Keratinocyte (primary cell): ENCODE data around the gene HRC. TPM values are rescaled to one million over a fixed set of nuclear protein-coding genes. Genes with fewer than 3 reads are reported as not detected.

Source experiments
- DNase-seq: peaks from one replicate; pipeline ENCODE4 v3.0.0-alpha.2; 2011; ENCODE audit warnings: low read depth, missing footprints, low spot score
- FAIRE-seq: peaks from 2 replicates; lab custom pipeline; 2011; peaks lifted over from hg19 to GRCh38; lab: Jason Lieb, UNC
- H2AFZ ChIP-seq: 2 replicates; pipeline ENCODE4 v1.6.0; 2012; ENCODE audit warnings: low read length, control low read depth, inconsistent platforms; ENCODE audit not compliant: control insufficient read depth
- H3K27ac ChIP-seq: 2 replicates; pipeline ENCODE4 v1.5.1; 2011; ENCODE audit warnings: low read length; ENCODE audit not compliant: control insufficient read depth, insufficient read depth
- H3K27me3 ChIP-seq: 3 replicates; pipeline ENCODE4 v1.6.0; 2011; ENCODE audit warnings: low read length; ENCODE audit not compliant: control insufficient read depth, insufficient read depth; ENCODE audit errors: extremely low read depth
- H3K36me3 ChIP-seq, 2 experiments: 2 replicates in 1 of 2; 3 replicates in 1 of 2; pipeline ENCODE4 v1.5.1; 2011; ENCODE audit warnings: low read length in 2 of 2, mild to moderate bottlenecking in 1 of 2; ENCODE audit not compliant: control insufficient read depth in 2 of 2, insufficient read depth in 2 of 2; ENCODE audit errors: extremely low read depth in 1 of 2
- H3K4me1 ChIP-seq: 3 replicates; pipeline ENCODE4 v1.5.1; 2011; ENCODE audit warnings: low read length; ENCODE audit not compliant: control insufficient read depth, insufficient read depth; ENCODE audit errors: extremely low read depth
- H3K4me2 ChIP-seq: 3 replicates; pipeline ENCODE4 v1.6.0; 2011; ENCODE audit warnings: low read depth, low read length; ENCODE audit not compliant: control insufficient read depth, insufficient read depth; ENCODE audit errors: extremely low read depth
- H3K4me3 ChIP-seq, 3 experiments: fragments of 200-600 bp in 1 of 3; sonication (generic) in 1 of 3; 2 replicates in 2 of 3; 3 replicates in 1 of 3; pipeline ENCODE4 v1.5.1; 2011 to 2016; ENCODE audit warnings: low read length in 3 of 3, mild to moderate bottlenecking in 3 of 3, control low read depth in 2 of 3, inconsistent platforms in 1 of 3, low read depth in 1 of 3, mixed read lengths in 1 of 3, mixed run types in 1 of 3, moderate library complexity in 1 of 3; ENCODE audit not compliant: control insufficient read depth in 2 of 3, insufficient read depth in 2 of 3; ENCODE audit errors: extremely low read depth in 1 of 3
- H3K79me2 ChIP-seq: 2 replicates; pipeline ENCODE4 v1.6.0; 2012; ENCODE audit warnings: low read length; ENCODE audit not compliant: control insufficient read depth, insufficient read depth
- H3K9ac ChIP-seq: 3 replicates; pipeline ENCODE4 v1.6.0; 2011; ENCODE audit warnings: low read length; ENCODE audit not compliant: control insufficient read depth, insufficient read depth; ENCODE audit errors: extremely low read depth
- H3K9me1 ChIP-seq: 3 replicates; pipeline ENCODE4 v1.6.0; 2011; ENCODE audit warnings: low read length; ENCODE audit not compliant: control insufficient read depth, insufficient read depth; ENCODE audit errors: extremely low read depth
- H3K9me3 ChIP-seq: 2 replicates; pipeline ENCODE4 v1.5.1; 2012; ENCODE audit warnings: low read depth, low read length; ENCODE audit not compliant: control insufficient read depth
- H4K20me1 ChIP-seq: 3 replicates; pipeline ENCODE4 v1.6.0; 2011; ENCODE audit warnings: low read length; ENCODE audit not compliant: control insufficient read depth, insufficient read depth; ENCODE audit errors: extremely low read depth
- CTCF ChIP-seq, 3 experiments: IDR thresholded peaks in 1 of 3; conservative IDR thresholded peaks in 1 of 3; optimal IDR thresholded peaks in 1 of 3; 2 replicates in 2 of 3; 3 replicates in 1 of 3; pipeline versions ENCODE3 to v1.5.1; 2011; ENCODE audit warnings: low read length in 3 of 3, mild to moderate bottlenecking in 3 of 3, moderate library complexity in 2 of 3, control low read depth in 1 of 3, inconsistent platforms in 1 of 3; ENCODE audit not compliant: insufficient read depth in 2 of 3; ENCODE audit errors: extremely low read depth in 1 of 3
- EZH2 ChIP-seq: IDR thresholded peaks from one replicate; pipeline ENCODE4 v1.6.1; 2012; ENCODE audit warnings: inconsistent platforms, mild to moderate bottlenecking, low read length, moderate library complexity
- dilution Hi-C: fragments of 300-500 bp; cut with MboI; formaldehyde crosslinking; loops from one replicate; pipeline ENCODE4 v1.7.0; 2020; ENCODE audit warnings: low sequenced_read_pairs; ENCODE audit not compliant: extremely low pct_ligation_motif_present
- polyA plus RNA-seq, 5 experiments: library from polyadenylated mRNA; depleted of rRNA in 3 of 5; stranded (reverse) in 3 of 5; stranded (forward) in 1 of 5; unstranded in 1 of 5; fragments of >200 nt; gene quantifications; 1 replicate in 1 of 5; 2 replicates in 3 of 5; 3 replicates in 1 of 5; pipeline versions ENCODE4 v1.2.1 to v1.2.3, GENCODE V29; 2011 to 2012; ENCODE audit warnings: missing spikeins in 2 of 5, low read depth in 1 of 5, low replicate concordance in 1 of 5

HRC gene
- polyA plus RNA-seq, 1 donor (not counting 4 experiments of a cell fraction or from before 2014, with no cell fraction given) = 0.08 TPM

DNA sequence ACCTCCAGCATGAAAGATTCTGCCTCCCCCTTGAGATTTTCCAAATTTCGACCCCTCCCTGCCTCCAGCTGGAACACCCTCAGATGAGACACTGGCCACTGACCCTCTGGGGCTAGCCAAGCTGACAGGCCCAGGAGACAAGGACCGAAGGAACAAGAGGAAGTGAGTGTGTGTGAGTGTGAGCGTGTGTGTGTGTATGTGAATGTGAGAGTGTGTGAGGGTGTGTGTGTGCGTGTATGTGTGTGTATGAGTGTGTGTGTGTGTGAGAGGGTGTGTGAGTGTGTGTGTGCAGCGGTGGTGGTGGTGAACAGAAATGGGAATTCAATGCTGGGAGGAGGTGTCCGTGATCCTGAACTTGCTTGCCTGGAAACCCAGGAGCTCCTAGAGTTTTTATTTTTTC lies 13.8 kb downstream of the HRC start:
- H3K4me1 ChIP-seq = no peaks in the 10 kb centered on the region
- DNase-seq (no peak), FAIRE-seq (no peak)
- H3K4me3 ChIP-seq = no peak overlapping the region
- H3K4me2 ChIP-seq = no peak overlapping the region
- dilution Hi-C loops = no loop called here
- no peak overlapping the region for H2AFZ ChIP-seq
- no peaks in the 10 kb centered on the region for H3K27me3 ChIP-seq
- no peaks in the 10 kb centered on the region for H4K20me1 ChIP-seq
- H3K27ac ChIP-seq = no peak overlapping the region
- no peaks in the 10 kb centered on the region for H3K36me3 ChIP-seq
- TF ChIP-seq CTCF (optimal IDR thresholded peaks at IDR 0.05 in 1 of 3, IDR thresholded peaks at IDR 0.05 in 1 of 3, conservative IDR thresholded peaks at IDR 0.05 in 1 of 3; ENCODE audit: extremely low read depth in 1 of 3, insufficient read depth in 2 of 3, low read length in 3 of 3) (no peak), EZH2 (no peak)
- H3K9me3 ChIP-seq = no peaks in the 10 kb centered on the region
- no peaks in the 10 kb centered on the region for H3K79me2 ChIP-seq
- no peaks in the 10 kb centered on the region for H3K9me1 ChIP-seq
- no peak overlapping the region for H3K9ac ChIP-seq

GRCh38 chr19:49140951-49141350 lies 14.2 kb downstream of the HRC start:
- Histone ChIP-seq H3K4me2 (no peak overlapping the region), H4K20me1 (no peaks in the 10 kb centered on the region), H3K27me3 (no peaks in the 10 kb centered on the region), H3K4me1 (no peaks in the 10 kb centered on the region), H3K9ac (no peak overlapping the region), H3K79me2 (no peaks in the 10 kb centered on the region), H2AFZ (no peak overlapping the region), H3K9me3 (no peaks in the 10 kb centered on the region), H3K36me3 (no peaks in the 10 kb centered on the region), H3K9me1 (no peaks in the 10 kb centered on the region), H3K27ac (no peak overlapping the region), H3K4me3 (no peak overlapping the region)
- no peak for TF ChIP-seq CTCF (optimal IDR thresholded peaks at IDR 0.05 in 1 of 3, IDR thresholded peaks at IDR 0.05 in 1 of 3, conservative IDR thresholded peaks at IDR 0.05 in 1 of 3; ENCODE audit: extremely low read depth in 1 of 3, insufficient read depth in 2 of 3, low read length in 3 of 3)
- TF ChIP-seq EZH2 = no peak
- DNase-seq (no peak), FAIRE-seq (no peak)
- dilution Hi-C loops = no loop called here
